ENCODE data around the gene CDH20.

DNA sequence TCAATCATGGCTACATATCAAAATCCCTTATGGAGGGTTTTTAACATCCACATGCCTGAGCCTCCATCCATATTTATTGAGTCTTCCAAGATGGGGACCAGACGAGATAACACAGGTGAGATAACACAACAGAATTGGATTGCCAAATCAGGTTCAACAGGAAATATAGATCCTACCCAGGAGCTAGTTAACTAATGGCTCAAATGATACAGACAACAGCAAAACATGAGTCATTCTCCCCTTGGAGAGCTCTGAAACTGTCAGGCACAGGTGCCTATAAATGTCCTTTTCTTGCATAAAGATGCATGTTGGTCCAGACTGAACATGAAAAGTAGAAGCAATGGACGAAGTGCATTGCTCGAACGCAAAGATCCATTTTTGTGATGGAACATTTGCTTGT lies 202.2 kb downstream of the CDH20 start:
- TF ChIP-seq EZH2 (IDR thresholded peaks at IDR 0.05) (no peak), POLR2AphosphoS5 (IDR thresholded peaks at IDR 0.05; ENCODE audit: borderline replicate concordance, low read depth, low read length) (no peak)

Data from SK-N-MC (cell line).